GM06990 (cell line): ENCODE measurements around the gene MALAT1.
"Not testable (repeated sequence)": the region's sequence is repeated elsewhere in the genome, so short reads cannot be mapped to it uniquely, and the experiment has no call there.

Source experiments
- DNase-seq: peaks from one replicate; pipeline ENCODE4 v3.0.0-alpha.2; 2011; ENCODE audit not compliant: insufficient read length; ENCODE audit errors: extremely low read depth
- H3K27me3 ChIP-seq: replicated peaks from 2 replicates; pipeline ENCODE4 v1.6.0; 2011; ENCODE audit warnings: low read length; ENCODE audit not compliant: control insufficient read depth, insufficient read depth
- H3K36me3 ChIP-seq: 2 replicates; pipeline ENCODE4 v1.5.1; 2011; ENCODE audit warnings: low read length; ENCODE audit not compliant: control insufficient read depth, insufficient read depth
- H3K4me3 ChIP-seq: replicated peaks from 2 replicates; pipeline ENCODE4 v1.5.1; 2011; ENCODE audit warnings: low read depth, mild to moderate bottlenecking, control low read depth, low read length
- CTCF ChIP-seq: IDR thresholded peaks from 2 replicates; pipeline ENCODE4 v1.5.1; 2011; ENCODE audit warnings: low read length, control low read depth, mild to moderate bottlenecking, inconsistent platforms; ENCODE audit not compliant: insufficient read depth, poor library complexity, severe bottlenecking

The MALAT1 gene

GRCh38 chr11:65503949-65504673 is 5.3 kb downstream of the MALAT1 start:
- Histone ChIP-seq H3K27me3 (no peaks in the 10 kb centered on the region), H3K4me3 (peak overlapping the region; percentile 70), H3K36me3 (peaks cover 23% of the 10 kb centered on the region)
- DNase-seq: no peak
- no peak for TF ChIP-seq CTCF

GRCh38 chr11:65504674-65505465 is 6.0 kb downstream of the MALAT1 start:
- Histone ChIP-seq H3K27me3 (no peaks in the 10 kb centered on the region), H3K36me3 (peaks cover 23% of the 10 kb centered on the region), H3K4me3 (peak overlapping the region; percentile 70)
- TF ChIP-seq CTCF: no peak
- no peak for DNase-seq

- Histone ChIP-seq H3K4me3 (peak overlapping the region; percentile 70), H3K27me3 (no peaks in the 10 kb centered on the region), H3K36me3 (peaks cover 21% of the 10 kb centered on the region)
- TF ChIP-seq CTCF: no peak
- DNase-seq: no peak
Measured at GRCh38 chr11:65505466-65506289, 6.8 kb downstream of the MALAT1 start.

GRCh38 chr11:65506290-65506771 is 7.5 kb downstream of the MALAT1 start:
- Histone ChIP-seq H3K27me3 (no peaks in the 10 kb centered on the region), H3K4me3 (peak overlapping the region; percentile 70), H3K36me3 (peaks cover 21% of the 10 kb centered on the region)
- DNase-seq: no peak
- no peak for TF ChIP-seq CTCF

- Histone ChIP-seq H3K27me3 (no peaks in the 10 kb centered on the region), H3K4me3 (peak overlapping the region; percentile 31; the same call in 1 of the 2 replicates), H3K36me3 (peaks cover 19% of the 10 kb centered on the region)
- no peak for TF ChIP-seq CTCF
- peak; percentile 75 for DNase-seq
Measured at GRCh38 chr11:65506772-65507505, 8.1 kb downstream of the MALAT1 start.

GRCh38 chr11:65512311-65512710 is 13.5 kb downstream of the MALAT1 start:
- not testable (repeated sequence) for H3K4me3 ChIP-seq, H3K36me3 ChIP-seq, H3K27me3 ChIP-seq, DNase-seq
